NCI-H345 treated with DMSO at 0.1 percent for 48 hours (cell line): ENCODE results near the gene SLC43A1.

Source experiments
- DNase-seq: peaks from one replicate; lab custom pipeline; 2025; ENCODE audit not compliant: unreplicated experiment; lab: John Stamatoyannopoulos, UW

SLC43A1 gene

DNA sequence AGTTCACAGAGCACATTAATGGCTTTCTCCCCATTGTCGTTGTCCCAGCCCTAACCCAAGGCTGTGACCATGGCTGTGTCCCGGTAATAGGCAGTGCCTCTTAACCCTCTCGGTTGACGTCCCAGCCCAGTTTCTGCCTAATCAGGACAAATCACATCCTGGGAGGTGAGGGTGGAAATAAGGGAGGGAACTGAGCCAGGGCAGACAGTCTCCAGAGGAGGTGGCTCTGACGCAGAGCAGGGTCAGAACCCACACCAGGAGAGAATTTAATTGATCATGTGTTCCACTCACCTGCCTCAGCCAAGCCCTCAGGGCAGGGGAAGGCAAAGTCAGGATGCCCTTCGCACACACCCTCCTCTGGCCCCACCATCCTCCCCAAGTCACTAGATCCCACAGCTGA is 17.0 kb downstream of the SLC43A1 start:
- no peak for DNase-seq

DNA sequence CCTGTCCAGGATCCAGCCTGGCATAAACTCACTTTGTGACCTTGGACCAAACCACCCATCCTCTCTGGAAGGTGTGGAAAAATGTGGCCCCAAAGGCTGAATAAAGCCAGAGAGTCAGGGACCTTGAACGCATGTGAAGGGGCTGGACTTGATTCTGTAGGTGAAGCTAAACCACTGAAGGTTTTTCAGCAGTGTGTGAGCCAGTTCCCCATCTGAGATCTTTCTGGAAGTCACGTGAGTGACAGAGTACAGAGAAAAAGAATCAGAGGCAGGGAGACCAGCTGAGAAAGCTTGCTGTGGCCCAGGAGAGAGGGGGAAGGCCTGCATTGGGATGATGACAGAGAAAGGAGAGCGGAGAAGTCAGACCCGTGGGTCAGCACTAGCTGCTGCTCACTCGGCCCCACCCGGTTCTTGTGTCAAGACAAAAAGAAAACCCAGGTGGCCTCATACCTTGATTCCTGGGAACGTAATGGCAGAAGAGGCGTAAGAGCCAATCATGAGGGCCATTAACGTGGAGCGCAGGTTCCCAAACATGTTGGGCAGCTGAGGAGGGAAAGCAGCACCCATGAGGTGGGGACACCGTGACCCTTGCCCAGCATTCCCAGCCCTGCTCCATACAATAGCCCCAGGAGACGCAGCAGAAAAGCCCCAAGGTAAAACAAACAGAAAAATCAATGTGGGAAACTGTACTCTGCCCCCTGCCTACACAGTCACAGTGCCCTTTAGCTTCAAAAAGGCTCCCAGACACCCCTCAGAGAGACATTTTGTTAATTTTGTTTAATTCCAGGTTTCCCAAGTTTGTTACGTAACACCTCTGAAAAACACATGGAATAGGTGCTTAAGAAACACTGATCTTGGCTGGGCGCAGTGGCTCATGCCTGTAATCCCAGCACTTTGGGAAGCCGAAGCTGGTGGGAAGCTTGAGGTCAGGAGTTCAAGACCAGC is 17.9 kb downstream of the SLC43A1 start:
- no peak for DNase-seq

DNA sequence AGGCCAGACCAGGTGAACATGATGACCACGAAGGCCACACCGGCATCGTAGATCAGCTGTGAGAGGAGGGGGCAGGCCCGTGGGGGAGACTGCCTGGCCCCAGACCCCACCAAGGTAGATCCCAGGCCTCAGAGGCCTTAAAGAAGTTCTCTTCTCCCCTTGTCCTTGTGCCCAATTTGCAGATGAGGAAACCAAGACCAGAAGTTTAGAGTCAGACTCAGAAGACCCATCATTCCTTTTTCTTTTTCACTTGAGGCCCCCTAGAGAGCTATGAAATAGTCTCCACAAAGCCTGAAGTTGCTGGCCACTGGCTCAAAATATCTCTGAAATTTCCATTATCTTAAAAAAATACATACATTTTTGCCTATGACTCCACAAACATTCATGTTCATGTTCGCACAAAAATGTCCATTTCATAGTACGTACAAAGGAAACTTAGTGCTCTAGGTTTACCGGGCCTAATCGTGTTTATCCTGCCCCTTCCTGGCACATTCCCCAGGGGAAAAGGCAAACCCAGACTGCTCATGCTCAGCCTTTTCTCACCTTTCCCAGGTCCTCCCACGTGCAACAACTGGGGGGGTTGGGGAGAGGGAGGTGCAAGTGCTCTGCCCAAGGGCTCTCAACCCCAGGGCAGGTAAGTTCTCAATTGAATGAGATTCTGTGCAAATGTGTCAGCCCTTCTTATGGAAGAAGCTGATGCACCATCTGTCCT is 19.2 kb downstream of the SLC43A1 start:
- DNase-seq = no peak

DNA sequence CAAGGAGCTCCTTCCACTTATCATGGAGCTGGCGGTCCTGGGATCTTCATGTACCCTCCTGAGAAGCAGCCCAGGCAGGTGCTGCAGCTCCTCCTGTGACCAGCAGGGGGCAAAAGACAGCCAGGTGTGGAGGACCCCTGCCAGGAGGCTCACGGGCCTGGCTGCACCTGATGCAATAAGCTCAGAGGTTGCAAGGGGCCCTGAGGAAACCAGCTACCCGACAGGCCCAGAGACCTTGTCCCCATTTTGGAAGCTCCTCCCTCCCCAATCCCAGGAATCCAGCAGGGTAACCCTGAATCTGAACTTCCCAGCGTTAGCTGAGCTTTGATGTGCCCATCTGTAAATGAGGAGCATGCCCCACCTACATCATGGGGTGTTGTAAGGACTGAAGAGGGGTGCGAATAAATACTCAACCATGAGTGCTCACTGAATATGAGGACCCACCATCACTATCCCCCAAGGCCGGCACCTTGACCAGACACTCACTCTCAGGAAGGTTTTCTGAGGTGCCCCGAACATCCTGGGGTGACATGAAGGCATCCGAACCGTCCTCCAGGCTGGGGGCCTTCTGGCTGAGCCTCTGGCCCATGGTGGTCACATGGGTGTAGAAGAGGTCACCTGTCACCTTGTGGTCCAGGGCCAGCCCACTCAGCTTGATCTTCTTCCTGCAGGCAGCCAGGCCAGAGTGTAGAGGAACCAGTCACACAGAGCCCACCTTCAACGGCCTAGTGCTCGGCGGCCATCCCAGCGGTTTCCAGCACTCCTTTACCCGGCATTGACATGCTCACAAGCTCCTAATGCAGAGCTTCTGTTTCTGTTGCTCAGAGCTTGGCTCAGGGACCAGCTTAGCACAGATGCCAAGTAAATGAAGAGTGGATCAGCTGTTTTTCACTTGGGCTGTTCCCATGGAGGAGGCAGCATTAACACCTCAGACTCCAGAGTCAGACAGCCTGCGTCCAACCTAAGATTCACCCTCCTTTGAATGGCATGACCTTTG is 21.7 kb downstream of the SLC43A1 start:
- no peak for DNase-seq

DNA sequence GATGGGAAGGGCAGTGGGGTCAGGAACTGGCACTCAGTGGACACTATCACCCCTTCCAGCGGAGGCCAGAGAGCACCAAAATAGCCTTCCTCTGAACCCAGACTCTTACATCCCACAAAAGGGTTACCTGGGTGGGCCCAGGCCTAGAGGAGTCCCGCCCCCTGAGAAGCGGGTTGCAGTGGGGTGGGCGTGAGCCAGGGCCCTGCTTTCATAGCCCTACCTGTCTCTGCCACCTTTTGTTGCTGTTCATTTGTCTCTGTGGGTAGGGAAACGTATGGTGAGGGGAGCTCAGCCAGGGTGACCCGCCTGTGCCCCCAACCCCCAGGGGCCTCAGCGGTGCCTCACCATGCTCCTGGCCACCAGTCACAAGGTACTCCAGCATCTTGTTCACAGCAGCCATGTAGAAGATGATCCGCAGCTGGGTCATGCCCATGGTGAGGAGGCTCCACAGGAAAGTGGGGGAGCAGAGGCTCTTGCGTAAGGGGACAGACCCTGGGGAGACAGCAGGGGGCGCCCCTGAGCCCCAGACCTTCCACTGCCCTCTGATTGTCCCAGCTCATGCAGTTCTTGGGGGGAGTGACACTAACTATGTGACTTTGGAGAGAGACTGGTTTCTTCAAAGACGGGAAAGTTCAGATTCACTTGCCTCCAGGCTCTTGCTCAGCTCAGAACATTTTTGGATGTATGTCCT is 24.0 kb downstream of the SLC43A1 start:
- DNase-seq = no peak

DNA sequence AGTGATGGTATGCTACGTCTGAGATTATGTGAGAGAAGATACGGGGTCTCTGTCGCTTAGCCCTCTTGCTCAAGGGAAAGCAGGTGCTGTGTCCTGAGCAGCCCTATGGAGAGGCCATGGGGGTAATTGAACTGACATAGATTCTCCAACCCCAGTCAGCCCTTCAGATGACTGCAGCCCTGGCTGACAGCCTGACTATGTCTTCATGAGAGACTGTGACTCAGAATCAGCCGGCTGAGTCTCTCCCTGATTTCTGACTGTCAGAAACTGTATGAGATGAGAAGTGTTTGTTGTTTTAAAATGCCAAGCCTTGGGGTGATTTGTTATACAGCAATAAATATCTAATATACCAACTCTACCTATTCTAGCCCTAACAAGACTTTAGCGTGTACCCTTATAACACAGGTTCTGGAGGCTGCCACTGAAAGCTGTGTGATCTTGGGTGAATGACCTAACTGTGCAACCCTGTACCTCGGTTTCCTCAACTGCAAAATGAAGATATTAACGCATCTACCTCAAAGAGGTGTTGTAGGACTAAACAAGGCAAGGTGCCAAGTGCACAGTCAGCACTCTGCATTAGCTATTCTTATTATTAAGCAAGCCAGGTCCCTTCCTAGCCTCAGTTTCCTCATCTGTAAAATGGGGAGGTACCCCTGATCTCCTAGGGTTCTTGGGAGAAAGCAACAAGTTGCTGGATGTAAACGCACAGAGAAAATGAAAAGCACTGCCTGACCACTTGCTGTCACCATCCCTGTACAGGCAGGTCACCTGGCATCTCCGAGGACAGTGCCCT is 24.9 kb downstream of the SLC43A1 start:
- DNase-seq = no peak

DNA sequence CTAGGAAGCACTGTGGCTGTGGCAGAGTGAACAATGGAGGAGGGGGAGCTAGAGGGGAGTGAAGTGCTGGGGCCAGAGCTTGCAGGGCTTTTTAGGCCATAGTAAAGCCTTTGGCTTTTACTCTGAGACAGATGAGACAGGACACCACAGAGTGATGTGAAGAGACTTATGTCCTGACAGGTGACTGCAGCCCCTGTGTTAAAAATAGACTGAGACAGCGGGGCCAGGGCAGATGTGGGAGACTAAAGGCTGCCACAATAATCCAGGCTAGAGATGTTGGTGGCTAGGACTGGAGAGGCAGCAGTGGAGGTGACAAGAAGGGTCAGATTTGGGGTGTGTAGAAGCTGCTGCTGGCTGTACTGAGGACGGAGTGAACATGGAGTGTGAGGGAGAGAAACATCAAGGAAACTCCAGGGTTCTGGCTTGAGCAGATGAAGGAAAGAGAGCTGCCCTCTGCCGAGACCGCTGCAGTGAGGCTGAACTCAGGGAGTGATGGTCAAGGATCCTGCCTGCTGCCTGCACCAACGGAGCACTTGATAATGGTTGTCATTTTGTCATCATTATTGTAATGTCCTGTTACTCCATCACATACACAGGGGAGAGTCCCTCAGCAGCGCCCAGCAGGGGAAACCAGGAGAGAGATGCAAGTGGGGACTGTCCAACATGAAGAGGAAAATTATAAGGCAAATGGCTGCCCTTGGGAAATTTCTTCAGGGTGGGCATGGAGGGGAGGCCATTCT is 27.4 kb downstream of the SLC43A1 start:
- no peak for DNase-seq

DNA sequence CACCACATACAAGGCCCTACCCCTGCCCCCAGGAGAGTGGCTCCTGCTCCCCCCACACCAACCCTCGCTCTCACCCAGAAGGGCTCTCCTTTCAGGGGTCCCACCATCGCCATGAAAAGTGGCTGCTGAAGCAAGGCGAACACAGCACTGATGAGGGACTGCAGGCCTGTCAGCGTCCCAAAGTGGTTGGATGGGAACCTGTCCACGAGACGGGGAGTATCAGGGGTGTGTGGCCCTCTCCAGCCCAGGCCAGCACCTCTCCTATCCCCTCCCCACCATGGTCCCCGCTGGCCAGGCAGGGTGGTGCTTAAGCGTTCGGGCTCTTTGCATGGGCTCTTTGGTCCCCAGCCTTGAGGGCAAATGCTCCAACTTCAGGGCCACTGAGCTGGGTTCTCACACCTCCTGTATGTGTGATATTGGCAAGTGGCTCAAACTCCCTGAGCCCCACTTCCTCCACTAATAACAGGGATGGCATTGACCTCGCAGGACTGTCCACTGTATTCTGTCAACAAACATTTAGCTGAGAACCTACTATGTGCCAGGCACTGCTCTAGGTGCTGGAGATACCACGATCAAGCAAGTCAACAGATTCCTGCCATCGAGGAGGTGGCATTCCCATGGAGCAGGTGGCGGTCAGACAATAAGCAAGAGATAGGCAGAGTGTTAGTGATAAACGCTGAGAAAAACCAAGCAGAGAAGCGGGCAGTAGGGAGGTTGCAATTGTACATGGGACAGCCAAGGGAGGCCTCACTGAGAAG is 28.3 kb downstream of the SLC43A1 start:
- DNase-seq = no peak

DNA sequence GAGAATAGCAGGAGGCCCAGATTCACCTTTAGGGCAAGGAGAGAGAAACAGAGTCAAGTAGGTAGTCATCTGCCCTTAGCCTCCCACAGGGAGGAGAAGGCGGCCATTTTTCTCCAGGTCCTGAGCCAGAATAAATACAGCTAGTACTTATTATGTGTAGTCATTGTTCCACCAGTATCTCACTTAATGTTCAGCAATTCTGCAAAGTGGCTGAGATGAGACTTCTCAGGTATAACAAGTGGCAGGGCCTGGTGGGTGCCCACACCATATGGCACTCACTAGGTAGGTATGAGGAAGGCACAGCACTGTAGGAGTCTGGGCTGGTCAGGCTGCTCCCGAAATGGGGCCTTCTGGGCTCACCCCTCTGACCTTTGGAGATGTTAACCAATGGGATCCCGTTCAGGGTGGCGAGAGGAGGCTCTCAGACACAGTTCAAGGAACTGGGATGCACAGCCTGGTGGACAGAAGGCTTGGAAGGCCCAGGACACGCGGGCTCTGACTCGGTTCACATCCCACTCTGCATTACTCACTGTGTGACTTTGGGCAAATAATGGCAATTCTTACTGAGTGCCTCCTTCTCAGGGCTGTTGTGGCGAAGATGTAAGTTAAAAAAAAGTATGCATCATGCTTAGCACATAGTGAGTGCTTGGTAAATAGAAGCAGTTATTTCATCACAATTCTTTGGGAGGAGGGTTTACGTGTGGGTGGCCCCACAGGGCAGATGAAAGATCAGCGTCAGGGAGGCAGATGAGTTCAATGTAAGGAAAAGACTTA is 30.1 kb downstream of the SLC43A1 start:
- no peak for DNase-seq

DNA sequence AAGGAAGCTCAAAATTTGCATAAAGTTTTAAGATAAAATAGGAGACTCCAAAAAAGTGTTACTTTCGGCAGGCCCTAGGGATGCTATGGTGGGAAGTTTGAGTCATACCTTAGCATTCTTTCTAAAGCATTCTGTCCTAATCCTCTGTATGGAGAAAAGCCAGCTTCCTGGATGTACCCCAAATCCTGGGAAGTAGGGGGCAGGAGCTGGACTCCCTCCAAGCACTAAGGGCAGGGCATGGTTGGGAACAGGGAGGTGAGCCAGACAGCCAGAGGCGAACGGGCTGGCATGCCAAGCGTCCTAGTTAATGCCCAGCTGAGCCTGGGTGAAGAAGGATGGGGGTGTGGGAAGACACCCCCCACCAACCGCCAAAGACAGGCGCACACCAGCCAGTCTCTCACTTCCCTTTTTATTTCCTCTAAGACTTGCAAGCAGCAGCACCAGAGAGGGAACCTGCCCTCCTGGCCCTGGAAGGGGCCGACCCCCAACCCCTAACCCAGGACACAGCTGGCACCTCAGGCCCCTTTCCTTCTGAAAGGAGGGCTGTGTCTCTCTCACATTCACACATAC is 31.3 kb downstream of the SLC43A1 start:
- DNase-seq = no peak

DNA sequence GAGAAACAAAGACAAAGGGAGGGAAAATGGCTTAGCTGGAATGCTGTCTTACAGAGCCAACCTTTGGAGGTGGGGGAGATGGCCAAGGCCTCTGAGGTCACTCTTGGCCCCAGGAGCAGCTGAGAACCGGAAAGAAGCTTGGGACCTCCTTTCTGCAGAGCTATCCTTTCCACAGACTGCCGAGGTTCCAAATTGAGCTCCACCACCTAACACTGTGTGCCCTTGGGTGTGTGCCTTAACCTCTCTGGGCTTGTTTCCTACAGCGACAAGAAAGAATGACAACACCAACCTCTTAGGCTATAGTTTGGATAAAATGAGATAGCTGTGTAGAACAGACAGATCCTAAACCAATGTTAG is 32.0 kb downstream of the SLC43A1 start:
- DNase-seq = no peak

DNA sequence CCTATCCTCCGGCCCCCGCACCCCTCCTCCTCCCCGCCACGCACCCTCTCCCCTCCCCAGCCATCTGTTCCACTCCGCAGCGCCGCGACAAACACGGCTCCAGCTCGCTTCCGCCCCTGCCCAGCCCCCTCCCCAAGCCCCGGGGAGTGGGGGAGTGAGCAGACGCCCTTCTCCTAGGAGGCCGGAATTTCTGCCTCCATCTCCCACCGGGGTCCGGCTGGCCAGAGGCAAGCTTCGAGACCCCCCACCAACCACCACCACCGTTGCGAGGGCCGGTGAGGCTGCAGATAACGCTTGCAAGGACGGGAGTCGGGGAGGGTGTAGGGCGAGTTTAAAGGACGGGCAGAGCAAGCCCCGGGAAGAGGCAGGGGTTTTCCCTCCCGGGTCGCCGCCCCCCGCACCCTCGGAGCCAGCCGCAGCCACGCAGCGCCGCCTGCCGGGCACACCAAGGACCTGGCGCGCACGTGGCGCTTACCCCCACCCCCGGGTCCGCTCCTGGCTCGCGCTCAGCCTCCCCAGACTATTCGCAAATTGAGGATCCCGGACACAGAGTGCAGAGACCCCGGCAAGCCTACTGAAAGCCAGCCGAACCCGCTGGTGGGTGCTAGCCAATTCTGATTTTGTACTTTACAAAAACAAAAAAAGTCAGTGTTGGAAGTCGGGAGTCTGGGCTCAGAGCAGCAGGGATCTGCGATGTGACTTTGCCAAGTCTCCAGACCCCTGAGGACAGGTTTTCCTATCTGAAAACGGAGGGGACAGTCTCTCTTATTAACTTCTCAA is 32.5 kb downstream of the SLC43A1 start:
- DNase-seq = no peak

DNA sequence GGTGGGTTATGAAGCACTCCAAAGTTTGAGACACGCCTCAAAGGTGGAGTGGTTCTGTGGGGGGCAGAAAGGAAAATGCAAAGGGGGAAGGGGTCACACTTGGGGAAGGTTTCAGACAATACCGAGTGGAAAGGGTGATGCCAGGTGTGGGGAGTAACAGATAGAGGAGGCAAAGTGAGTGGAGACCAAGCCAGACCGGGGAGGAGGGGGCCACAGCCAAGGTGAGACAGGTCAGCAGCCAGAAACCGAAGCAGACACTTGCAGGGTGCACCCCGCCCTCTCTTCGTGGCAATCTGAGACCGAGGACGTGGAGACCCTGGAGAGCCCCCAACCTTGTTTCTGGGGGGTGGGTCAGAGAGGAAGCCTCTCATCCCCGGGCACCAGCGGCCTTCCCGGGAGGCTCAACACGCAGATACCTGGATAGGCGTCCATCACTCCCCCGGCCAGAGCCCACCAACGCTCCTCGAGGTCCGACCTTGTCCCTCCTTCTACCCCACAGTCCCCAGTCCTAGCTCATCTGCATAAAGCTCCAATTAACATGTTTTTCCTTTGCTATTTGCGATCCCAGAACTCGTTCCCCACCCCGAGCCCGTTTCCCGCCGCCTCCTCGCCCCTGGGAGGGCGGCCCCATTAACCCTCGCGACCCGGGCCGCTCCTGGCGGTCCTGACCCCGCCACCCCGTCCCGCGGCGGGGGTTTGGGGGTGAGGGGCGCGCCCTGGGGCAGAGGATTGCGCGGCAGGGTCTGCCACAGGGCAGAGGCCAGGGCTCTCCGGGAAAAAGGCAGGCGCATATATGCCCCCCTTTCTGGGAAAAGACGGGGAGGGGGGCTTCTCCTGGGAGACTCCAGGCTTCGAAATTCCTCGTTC is 33.4 kb downstream of the SLC43A1 start:
- DNase-seq = no peak

DNA sequence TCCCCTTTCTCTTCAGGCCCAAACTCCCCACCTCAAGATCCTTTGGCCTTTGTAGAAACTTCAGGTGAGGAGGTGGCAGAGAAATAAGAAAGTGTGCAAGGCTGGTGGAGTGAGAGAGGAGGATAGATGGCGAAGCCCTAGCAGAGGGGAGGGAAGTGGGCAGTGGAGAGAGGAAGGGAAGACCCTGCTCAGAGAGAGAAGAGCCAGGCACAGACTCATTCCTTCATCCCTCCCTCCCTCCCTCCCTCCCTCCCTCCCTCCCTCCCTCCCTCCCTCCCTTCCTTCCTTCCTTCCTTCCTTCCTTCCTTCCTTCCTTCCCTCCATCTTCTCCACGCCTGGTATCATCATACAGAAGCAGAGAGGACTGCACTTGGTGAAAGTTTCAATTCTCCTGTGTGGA is 34.2 kb downstream of the SLC43A1 start:
- no peak for DNase-seq

DNA sequence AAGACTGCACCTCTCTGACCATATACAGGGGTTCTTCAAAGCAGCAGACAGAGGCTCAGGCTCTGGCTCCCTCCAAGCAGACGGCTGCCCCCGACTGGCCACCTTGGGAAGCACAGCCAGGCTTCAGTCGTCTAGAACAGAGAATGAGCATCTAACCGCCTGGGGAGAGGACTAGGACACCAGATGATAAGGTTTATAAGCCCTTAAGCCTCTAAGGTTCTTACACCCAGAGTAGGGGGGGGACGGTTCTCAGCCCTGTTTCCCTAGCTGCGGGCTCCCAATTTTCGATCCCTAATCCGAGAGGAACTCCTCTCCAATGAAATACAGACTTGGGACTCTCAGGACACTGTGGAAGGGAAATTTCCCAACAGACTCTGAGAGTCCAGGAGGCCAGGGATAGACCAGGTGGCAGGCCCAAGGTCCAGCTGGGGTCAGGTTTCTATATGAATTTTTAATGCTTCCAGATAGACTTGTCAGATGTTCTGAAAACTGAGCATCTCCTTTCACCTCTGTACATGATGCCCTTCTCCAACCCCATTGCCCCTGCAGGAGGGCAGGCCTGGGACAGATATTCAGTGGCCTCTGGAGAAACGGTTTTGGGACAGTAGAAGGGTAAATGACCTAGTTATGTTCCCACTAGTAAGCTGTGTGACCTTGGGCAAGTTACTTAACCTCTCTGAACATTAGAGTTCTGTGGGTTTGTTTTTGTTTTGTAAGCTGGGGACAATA is 34.9 kb downstream of the SLC43A1 start:
- DNase-seq = peak; percentile 36
